Upper lobe of left lung (tissue), 4 donors: Measurements from ENCODE around the gene MAN2A1.

ENCODE experiments used
- CTCF ChIP-seq, 6 experiments: fragments of 450-650 bp in 4 of 6; fragments of 200-600 bp in 2 of 6; sonication (generic) in 2 of 6; IDR thresholded peaks; one replicate each; pipeline ENCODE4 v1.5.1; 2016 to 2019; ENCODE audit warnings: antibody characterized with exemption in 6 of 6
- EP300 ChIP-seq, 4 donors: sonication (generic); formaldehyde crosslinking; IDR thresholded peaks; one replicate each; pipeline ENCODE4 v1.5.1; 2017; ENCODE audit warnings: antibody characterized with exemption in 4 of 4, control low read depth in 2 of 4
- POLR2A ChIP-seq, 4 donors: fragments of 450-650 bp; IDR thresholded peaks; one replicate each; pipeline ENCODE4 v1.5.1; 2016 to 2017; ENCODE audit warnings: antibody characterized with exemption in 4 of 4, mild to moderate bottlenecking in 2 of 4

- TF ChIP-seq CTCF (IDR thresholded peaks at IDR 0.05) (no peak), POLR2A (IDR thresholded peaks at IDR 0.05) (no peak), EP300 (IDR thresholded peaks at IDR 0.05) (no peak)
Observed at GRCh38 chr5:109805472-109805871, 115.7 kb downstream of the MAN2A1 start.
